Aorta (tissue), 5 donors: ENCODE measurements around the gene POLR2J3. TPM values are rescaled to one million over a fixed set of nuclear protein-coding genes. Genes with fewer than 3 reads are reported as not detected.
"Not testable (repeated sequence)": the region's sequence is repeated elsewhere in the genome, so short reads cannot be mapped to it uniquely, and the experiment has no call there.

ENCODE experiments used
- ATAC-seq: fragments of 200-7000 bp; cut with Tn5 transposase; one replicate; pipeline ENCODE4 v1.9.1; 2022; ENCODE audit warnings: moderate library complexity; ENCODE audit not compliant: low FRiP score
- DNase-seq, 2 donors: peaks; one replicate each; pipeline ENCODE4 v3.0.0-alpha.2; 2020
- H3K27ac ChIP-seq, 2 donors: one replicate each; pipeline ENCODE4 v1.5.1; 2013; ENCODE audit warnings: low read length in 2 of 2, mild to moderate bottlenecking in 2 of 2, moderate library complexity in 2 of 2, control low read depth in 1 of 2, inconsistent platforms in 1 of 2, low read depth in 1 of 2
- H3K27me3 ChIP-seq, 2 donors: one replicate each; pipeline ENCODE4 v1.6.1; 2013; ENCODE audit warnings: control low read depth in 1 of 2, low read length in 1 of 2, mild to moderate bottlenecking in 1 of 2, moderate library complexity in 1 of 2; ENCODE audit not compliant: insufficient read depth in 2 of 2, control insufficient read depth in 1 of 2
- H3K36me3 ChIP-seq, 2 donors: one replicate each; pipeline ENCODE4 v1.6.1; 2013; ENCODE audit warnings: control low read depth in 1 of 2, low read length in 1 of 2, mild to moderate bottlenecking in 1 of 2; ENCODE audit not compliant: insufficient read depth in 2 of 2, control insufficient read depth in 1 of 2
- H3K4me1 ChIP-seq, 2 donors: one replicate each; pipeline ENCODE4 v1.6.1; 2013; ENCODE audit warnings: low read length in 2 of 2, control low read depth in 1 of 2, mild to moderate bottlenecking in 1 of 2, moderate library complexity in 1 of 2; ENCODE audit not compliant: insufficient read depth in 2 of 2, control insufficient read depth in 1 of 2
- H3K4me3 ChIP-seq, 2 donors: one replicate each; pipeline ENCODE4 v1.5.1; 2013; ENCODE audit warnings: low read length in 2 of 2, control low read depth in 1 of 2, mild to moderate bottlenecking in 1 of 2
- H3K9me3 ChIP-seq: one replicate; pipeline ENCODE4 v1.6.1; 2013; ENCODE audit warnings: mild to moderate bottlenecking, low read length; ENCODE audit not compliant: control insufficient read depth
- WGBS, 2 donors: extraction: QIAGEN DNeasy Blood & Tissue Kit; methylation state at CpG; one replicate each; pipeline ENCODE4 v1.1.7; 2013; 5-methylcytosine and 5-hydroxymethylcytosine counted together
- intact Hi-C, 2 donors: fragments of 100-400 bp; cut with DNase I; formaldehyde crosslinking; loops; one replicate each; pipeline versions ENCODE4 v1.14.2 to v1.15.0; 2022
- polyA plus RNA-seq, 2 donors: library from polyadenylated mRNA; stranded (reverse); fragments of 200-250 nt; gene quantifications; one replicate each; pipeline ENCODE4 v1.2.3, GENCODE V29; 2013
- total RNA-seq, 2 donors: library from RNA; stranded (reverse); fragmentation: NEBNext Ultra II Directional; extraction: Animal tissue kit (Norgen Biotek cat#: 25700); gene quantifications; one replicate each; pipeline ENCODE4 v1.2.1, GENCODE V29; 2021
- donor health status: healthy with polysubstance abuse.
- donor health status: Bipolar disorder and iron deficiency.
- donor health status: DM: no; HTN: no; CAD: no.
- donor health status: DM: no; HTN: no; CAD: no.
- donor health status: DM: yes; HTN: yes; CAD: no.

Gene POLR2J3
- total and polyA plus RNA-seq, 4 donors, result 27.5 to 69.9 (median 50.1) TPM

- WGBS, 2 donors, result no CpG with 5 or more reads among the region's 6 CpGs
These were observed 2.2 kb upstream of the POLR2J3 start for GRCh38 chr7:102574607-102575006.

GRCh38 chr7:102568620-102569019, 3.8 kb downstream of the POLR2J3 start:
- H3K27me3 ChIP-seq, H3K9me3 ChIP-seq, H3K36me3 ChIP-seq, ATAC-seq, intact Hi-C loops, H3K4me1 ChIP-seq, H3K4me3 ChIP-seq, H3K27ac ChIP-seq, DNase-seq: not testable (repeated sequence)
- WGBS, 2 donors, result 84 to 90% methylated on average over 4 of the region's 11 CpGs

More at GRCh38 chr7:102574607-102575006, 2.2 kb upstream of the POLR2J3 start:
- H3K27me3 ChIP-seq, H3K9me3 ChIP-seq, H3K36me3 ChIP-seq, intact Hi-C loops, H3K27ac ChIP-seq, ATAC-seq, H3K4me3 ChIP-seq, DNase-seq, H3K4me1 ChIP-seq: not testable (repeated sequence)

DNA sequence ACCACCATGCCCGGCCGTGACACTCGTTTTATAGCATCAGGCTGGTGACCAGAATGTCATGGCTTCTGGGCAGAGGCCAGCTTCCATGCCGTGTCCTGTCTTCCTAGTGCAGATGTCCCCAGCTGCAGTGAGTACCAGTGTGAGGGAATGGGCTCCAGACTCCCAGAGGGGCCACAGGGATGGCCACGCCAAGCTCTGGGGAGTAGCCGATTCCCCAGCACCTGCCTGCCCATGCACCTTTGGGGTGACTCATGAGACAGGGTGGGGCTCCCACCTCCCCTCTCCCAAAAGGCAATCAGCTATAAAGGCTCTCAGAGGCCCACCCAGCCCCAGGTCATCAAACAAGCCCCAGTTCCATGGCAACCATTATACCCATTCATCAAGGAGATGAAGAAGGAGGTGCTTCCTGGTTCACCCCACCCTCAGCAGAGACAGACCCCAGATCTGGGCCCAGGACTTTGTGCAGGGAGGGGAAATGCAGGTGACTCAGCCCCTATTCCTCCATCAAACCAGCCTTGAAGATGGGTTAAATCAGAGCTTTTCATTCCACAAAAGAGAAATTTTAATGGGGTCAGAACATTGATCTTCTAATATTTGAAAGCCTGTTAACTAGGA, 21.5 kb downstream of the POLR2J3 start, which contains the start of gene SPDYE2:
SPDYE2 (plus strand) TSS at position 419 of the 615 bp plus-strand sequence. CDS start 2,030 bp downstream, outside the sequence.
- H3K36me3 ChIP-seq, H3K4me1 ChIP-seq, H3K4me3 ChIP-seq, H3K9me3 ChIP-seq, intact Hi-C loops, H3K27ac ChIP-seq, H3K27me3 ChIP-seq, DNase-seq: not testable (repeated sequence)
- WGBS, 2 donors, result no CpG with 5 or more reads among the region's 6 CpGs
- peak; percentile 64 for ATAC-seq

GRCh38 chr7:102546353-102546752, 26.0 kb downstream of the POLR2J3 start:
- ATAC-seq, H3K4me1 ChIP-seq, H3K36me3 ChIP-seq, H3K27ac ChIP-seq, H3K9me3 ChIP-seq, DNase-seq, H3K27me3 ChIP-seq, H3K4me3 ChIP-seq, intact Hi-C loops: not testable (repeated sequence)
- WGBS, 2 donors, result 100% methylated on average over 1 of the region's 6 CpGs

DNA sequence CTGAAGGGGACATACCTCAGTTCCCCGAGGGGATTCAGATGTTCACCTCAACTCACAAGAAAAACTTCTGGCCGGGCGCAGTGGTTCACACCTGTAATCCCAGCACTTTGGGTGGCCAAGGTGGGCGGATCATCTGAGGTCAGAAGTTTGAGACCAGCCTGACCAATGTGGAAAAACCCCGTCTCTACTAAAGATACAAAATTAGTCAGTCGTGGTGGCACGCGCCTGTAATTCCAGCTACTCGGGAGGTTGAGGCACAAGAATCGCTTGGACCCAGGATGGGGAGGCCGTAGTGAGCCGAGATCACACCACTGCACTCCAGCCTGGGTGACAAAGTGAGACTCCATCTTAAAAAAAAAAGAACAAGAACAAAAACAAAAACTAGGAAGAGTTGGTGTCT, 27.1 kb downstream of the POLR2J3 start:
- DNase-seq, intact Hi-C loops, H3K36me3 ChIP-seq, H3K9me3 ChIP-seq, H3K27me3 ChIP-seq, H3K4me3 ChIP-seq, H3K4me1 ChIP-seq, ATAC-seq, H3K27ac ChIP-seq: not testable (repeated sequence)
- WGBS, 2 donors, result 93 to 96% methylated on average over 8 of the region's 12 CpGs

DNA sequence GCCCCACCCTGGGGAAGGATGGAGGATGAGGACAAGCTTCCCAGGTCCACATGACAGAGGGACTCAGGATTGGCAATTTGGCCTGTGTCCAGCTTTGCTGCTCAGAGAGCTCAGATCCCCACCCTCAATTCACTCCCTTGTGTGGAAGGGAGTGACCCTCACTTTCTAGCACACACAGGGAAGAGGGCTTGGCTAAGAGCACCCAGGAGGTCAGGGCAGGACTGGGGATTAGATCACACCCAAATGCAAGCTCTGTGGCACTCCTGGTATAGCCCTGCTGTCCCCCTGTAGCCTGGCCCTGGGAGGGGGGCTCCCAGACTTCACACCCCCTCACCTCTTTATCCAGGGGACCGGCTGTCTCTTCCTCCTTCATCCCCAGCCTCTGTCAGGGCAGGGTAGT, 28.0 kb downstream of the POLR2J3 start:
- H3K4me3 ChIP-seq, H3K9me3 ChIP-seq, intact Hi-C loops, ATAC-seq, DNase-seq, H3K36me3 ChIP-seq, H3K27ac ChIP-seq, H3K4me1 ChIP-seq, H3K27me3 ChIP-seq: not testable (repeated sequence)
- WGBS, 2 donors, result no CpG with 5 or more reads among the region's 1 CpG

DNA sequence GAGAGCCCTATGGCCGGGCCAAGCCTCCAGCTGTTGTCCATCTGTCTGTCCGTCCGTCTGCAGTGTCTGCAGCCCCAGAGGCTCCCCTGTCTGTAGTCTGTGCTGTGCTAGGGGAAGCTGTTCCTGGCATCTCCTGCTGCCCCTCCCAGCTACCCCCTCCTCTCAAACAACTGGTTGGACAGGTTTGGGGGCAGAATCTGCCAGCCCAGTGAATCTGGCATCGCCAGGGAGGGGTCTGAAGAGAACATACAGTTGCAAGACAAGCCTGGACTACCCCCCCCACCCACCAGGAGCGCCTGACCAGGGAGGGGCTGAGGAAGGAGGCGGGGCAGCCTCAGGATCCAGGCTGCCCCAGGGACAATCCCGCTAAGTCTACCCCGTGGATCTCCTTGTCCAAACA, 28.8 kb downstream of the POLR2J3 start, which contains the start of gene UPK3BL2:
UPK3BL2 (minus strand) TSS at position 101 of the 400 bp plus-strand sequence; CDS start at position 41, 60 bp downstream.
- H3K36me3 ChIP-seq, intact Hi-C loops, H3K4me3 ChIP-seq, H3K27me3 ChIP-seq, H3K9me3 ChIP-seq, H3K4me1 ChIP-seq, H3K27ac ChIP-seq, DNase-seq, ATAC-seq: not testable (repeated sequence)
- WGBS, 2 donors, result no CpG with 5 or more reads among the region's 8 CpGs

GRCh38 chr7:102542771-102543170, 29.6 kb downstream of the POLR2J3 start:
- H3K9me3 ChIP-seq, H3K4me1 ChIP-seq, H3K36me3 ChIP-seq, intact Hi-C loops, H3K27me3 ChIP-seq, ATAC-seq, H3K27ac ChIP-seq, H3K4me3 ChIP-seq: not testable (repeated sequence)
- 93 to 94% methylated on average over 7 of the region's 11 CpGs for WGBS, 2 donors
- DNase-seq, result peak in 1 of 2 donors; percentile 37

DNA sequence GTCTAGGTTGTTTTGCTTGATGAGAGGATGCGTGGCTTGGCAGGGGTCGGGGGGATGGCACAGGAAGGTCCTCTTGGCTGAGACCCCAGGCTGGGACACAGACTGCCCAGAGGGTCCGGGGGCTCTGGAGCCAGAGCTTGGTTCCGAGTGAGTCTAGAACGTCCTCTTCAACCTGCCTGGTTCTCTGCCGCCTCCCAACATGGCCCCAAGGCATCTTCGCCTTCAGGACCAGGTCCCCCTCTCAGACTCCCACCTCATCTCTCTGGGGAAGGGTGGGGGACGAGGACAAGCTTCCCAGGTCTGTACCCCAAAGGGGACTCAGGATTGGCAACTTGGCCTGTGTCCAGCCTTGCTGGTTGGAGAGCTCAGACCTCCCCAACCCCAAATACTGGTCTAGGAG, 30.3 kb downstream of the POLR2J3 start:
- H3K4me3 ChIP-seq, H3K9me3 ChIP-seq, H3K27me3 ChIP-seq, H3K4me1 ChIP-seq, H3K27ac ChIP-seq, H3K36me3 ChIP-seq, intact Hi-C loops: not testable (repeated sequence)
- WGBS, 2 donors, result 94 to 98% methylated on average over 3 to 4 of the region's 8 CpGs
- DNase-seq (peak in 1 of 2 donors; percentile 17), ATAC-seq (peak; percentile 8)
